WERI-Rb-1 (cell line): ENCODE measurements around the gene RRAS.

ENCODE experiments used
- DNase-seq: peaks from one replicate; pipeline ENCODE4 v3.0.0-alpha.2; 2020
- H3K27ac ChIP-seq: fragments of 250-450 bp; sonication (Bioruptor Pico); 2 replicates; pipeline ENCODE4 v1.5.1; 2020; ENCODE audit warnings: mild to moderate bottlenecking, moderate library complexity
- H3K27me3 ChIP-seq: fragments of 250-450 bp; sonication (Bioruptor Pico); 2 replicates; pipeline ENCODE4 v1.5.1; 2021; ENCODE audit warnings: mild to moderate bottlenecking, low read depth, moderate library complexity; ENCODE audit not compliant: insufficient read depth, severe bottlenecking
- H3K36me3 ChIP-seq: fragments of 250-450 bp; sonication (Bioruptor Pico); 2 replicates; pipeline ENCODE4 v1.5.1; 2020; ENCODE audit warnings: mild to moderate bottlenecking, moderate library complexity
- H3K4me3 ChIP-seq: 2 replicates; pipeline ENCODE4 v1.5.1; 2011; ENCODE audit warnings: low read depth, mild to moderate bottlenecking, control low read depth, low read length
- H3K9me3 ChIP-seq: fragments of 250-450 bp; sonication (Bioruptor Pico); 2 replicates; pipeline ENCODE4 v1.5.1; 2021; ENCODE audit warnings: mild to moderate bottlenecking, moderate library complexity; ENCODE audit not compliant: severe bottlenecking
- TF ChIP-seq, protein P1 (sequence below): IDR thresholded peaks from 2 replicates; pipeline ENCODE4 v1.5.1; 2011; ENCODE audit warnings: low read depth, mild to moderate bottlenecking, control low read depth, inconsistent platforms, low read length

RRAS gene

DNA sequence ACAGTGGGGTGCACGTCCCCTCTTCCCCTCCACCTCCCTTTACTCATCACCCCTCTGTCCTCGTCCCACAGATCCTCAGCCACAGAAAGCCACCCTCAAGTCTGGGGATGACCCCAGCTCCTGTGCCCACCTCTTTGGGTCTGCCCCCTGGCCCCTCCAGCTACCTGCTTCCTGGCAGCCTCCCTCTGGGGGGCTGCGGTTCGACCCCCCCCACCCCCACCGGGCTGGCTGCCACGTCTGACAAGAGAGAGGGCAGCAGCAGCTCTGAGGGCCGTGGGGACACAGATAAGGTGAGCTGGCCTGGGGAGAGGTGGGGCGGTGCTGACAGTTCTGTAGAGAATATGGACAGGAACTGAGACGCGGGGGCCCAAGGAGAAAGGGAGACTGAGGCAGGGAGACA lies 14.6 kb upstream of the RRAS start:
- TF ChIP-seq, protein P1, sequence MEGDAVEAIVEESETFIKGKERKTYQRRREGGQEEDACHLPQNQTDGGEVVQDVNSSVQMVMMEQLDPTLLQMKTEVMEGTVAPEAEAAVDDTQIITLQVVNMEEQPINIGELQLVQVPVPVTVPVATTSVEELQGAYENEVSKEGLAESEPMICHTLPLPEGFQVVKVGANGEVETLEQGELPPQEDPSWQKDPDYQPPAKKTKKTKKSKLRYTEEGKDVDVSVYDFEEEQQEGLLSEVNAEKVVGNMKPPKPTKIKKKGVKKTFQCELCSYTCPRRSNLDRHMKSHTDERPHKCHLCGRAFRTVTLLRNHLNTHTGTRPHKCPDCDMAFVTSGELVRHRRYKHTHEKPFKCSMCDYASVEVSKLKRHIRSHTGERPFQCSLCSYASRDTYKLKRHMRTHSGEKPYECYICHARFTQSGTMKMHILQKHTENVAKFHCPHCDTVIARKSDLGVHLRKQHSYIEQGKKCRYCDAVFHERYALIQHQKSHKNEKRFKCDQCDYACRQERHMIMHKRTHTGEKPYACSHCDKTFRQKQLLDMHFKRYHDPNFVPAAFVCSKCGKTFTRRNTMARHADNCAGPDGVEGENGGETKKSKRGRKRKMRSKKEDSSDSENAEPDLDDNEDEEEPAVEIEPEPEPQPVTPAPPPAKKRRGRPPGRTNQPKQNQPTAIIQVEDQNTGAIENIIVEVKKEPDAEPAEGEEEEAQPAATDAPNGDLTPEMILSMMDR: no peak

DNA sequence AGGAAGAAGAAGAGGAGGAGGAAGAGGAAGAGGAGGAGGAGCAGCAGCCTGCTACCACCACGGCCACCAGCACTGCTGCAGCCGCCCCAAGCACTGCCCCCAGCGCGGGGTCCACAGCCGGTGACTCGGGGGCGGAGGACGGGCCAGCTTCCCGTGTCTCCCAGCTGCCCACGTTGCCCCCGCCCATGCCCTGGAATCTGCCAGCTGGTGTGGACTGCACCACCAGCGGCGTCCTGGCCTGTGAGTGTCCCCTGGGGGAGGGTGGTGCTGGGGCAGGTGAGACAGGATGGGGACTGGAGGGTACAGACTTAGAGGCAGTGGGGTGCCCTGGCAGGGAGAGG lies 13.5 kb upstream of the RRAS start:
- peaks cover 78% of the 10 kb centered on the region for H3K36me3 ChIP-seq
- H3K4me3 ChIP-seq: no peak overlapping the region
- no peaks in the 10 kb centered on the region for H3K9me3 ChIP-seq
- H3K27me3 ChIP-seq: no peaks in the 10 kb centered on the region
- TF ChIP-seq, protein P1: no peak
- DNase-seq: no peak
- H3K27ac ChIP-seq: no peak overlapping the region

More for the DNA sequence above, 14.6 kb upstream of the RRAS start:
- Histone ChIP-seq H3K36me3 (peaks cover 78% of the 10 kb centered on the region), H3K4me3 (no peak overlapping the region), H3K9me3 (no peaks in the 10 kb centered on the region), H3K27ac (no peak overlapping the region), H3K27me3 (no peaks in the 10 kb centered on the region)
- no peak for DNase-seq

DNA sequence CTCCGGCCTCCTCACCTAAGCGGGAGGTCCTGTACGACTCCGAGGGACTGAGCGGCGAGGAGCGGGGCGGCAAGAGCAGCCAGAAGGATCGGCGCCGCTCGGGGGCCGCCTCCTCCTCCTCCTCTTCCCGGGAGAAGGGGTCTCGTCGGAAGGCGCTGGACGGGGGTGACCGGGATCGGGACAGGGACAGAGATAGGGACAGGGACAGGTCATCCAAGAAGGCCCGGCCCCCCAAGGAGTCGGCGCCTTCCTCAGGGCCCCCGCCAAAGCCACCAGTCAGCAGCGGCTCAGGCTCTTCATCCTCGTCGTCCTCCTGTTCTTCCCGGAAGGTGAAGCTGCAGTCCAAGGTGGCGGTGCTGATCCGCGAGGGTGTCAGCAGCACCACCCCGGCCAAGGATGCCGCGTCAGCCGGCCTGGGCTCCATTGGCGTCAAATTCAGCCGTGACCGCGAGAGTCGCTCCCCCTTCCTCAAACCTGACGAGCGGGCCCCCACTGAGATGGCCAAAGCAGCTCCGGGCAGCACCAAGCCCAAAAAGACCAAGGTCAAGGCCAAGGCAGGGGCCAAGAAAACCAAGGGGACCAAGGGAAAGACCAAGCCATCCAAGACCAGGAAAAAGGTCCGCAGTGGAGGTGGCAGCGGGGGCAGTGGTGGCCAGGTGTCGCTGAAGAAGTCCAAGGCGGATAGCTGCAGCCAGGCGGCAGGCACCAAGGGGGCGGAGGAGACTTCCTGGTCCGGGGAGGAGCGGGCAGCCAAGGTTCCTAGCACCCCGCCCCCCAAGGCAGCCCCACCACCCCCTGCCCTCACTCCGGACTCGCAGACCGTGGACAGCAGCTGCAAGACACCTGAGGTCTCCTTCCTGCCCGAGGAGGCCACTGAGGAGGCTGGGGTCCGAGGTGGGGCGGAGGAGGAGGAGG lies 12.9 kb upstream of the RRAS start:
- Histone ChIP-seq H3K27ac (no peak overlapping the region), H3K27me3 (no peaks in the 10 kb centered on the region), H3K4me3 (no peak overlapping the region), H3K36me3 (peaks cover 77% of the 10 kb centered on the region), H3K9me3 (no peaks in the 10 kb centered on the region)
- TF ChIP-seq, protein P1: no peak
- no peak for DNase-seq

DNA sequence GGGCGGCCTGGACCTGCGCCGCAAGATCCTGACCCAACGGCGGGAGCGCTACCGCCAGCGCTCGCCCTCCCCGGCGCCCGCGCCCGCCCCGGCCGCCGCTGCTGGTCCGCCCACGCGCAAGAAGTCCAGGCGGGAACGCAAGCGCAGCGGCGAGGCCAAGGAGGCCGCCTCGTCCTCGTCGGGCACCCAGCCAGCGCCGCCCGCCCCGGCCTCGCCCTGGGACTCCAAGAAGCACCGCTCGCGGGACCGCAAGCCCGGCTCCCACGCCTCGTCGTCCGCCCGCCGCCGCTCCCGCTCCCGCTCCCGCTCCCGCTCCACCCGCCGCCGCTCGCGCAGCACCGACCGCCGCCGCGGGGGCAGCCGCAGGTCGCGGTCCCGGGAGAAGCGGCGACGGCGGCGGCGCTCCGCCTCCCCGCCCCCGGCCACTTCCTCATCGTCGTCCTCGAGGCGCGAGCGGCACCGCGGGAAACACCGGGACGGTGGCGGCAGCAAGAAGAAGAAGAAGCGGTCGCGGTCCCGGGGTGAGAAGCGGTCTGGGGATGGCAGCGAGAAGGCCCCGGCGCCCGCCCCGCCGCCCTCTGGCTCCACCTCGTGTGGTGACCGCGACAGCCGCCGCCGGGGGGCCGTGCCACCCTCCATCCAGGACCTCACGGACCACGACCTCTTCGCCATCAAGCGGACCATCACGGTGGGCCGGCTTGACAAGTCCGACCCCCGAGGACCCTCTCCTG lies 12.0 kb upstream of the RRAS start:
- H3K4me3 ChIP-seq: no peak overlapping the region
- DNase-seq: no peak
- no peak overlapping the region for H3K27ac ChIP-seq
- TF ChIP-seq, protein P1: no peak
- peaks cover 76% of the 10 kb centered on the region for H3K36me3 ChIP-seq
- no peaks in the 10 kb centered on the region for H3K27me3 ChIP-seq
- H3K9me3 ChIP-seq: no peaks in the 10 kb centered on the region

DNA sequence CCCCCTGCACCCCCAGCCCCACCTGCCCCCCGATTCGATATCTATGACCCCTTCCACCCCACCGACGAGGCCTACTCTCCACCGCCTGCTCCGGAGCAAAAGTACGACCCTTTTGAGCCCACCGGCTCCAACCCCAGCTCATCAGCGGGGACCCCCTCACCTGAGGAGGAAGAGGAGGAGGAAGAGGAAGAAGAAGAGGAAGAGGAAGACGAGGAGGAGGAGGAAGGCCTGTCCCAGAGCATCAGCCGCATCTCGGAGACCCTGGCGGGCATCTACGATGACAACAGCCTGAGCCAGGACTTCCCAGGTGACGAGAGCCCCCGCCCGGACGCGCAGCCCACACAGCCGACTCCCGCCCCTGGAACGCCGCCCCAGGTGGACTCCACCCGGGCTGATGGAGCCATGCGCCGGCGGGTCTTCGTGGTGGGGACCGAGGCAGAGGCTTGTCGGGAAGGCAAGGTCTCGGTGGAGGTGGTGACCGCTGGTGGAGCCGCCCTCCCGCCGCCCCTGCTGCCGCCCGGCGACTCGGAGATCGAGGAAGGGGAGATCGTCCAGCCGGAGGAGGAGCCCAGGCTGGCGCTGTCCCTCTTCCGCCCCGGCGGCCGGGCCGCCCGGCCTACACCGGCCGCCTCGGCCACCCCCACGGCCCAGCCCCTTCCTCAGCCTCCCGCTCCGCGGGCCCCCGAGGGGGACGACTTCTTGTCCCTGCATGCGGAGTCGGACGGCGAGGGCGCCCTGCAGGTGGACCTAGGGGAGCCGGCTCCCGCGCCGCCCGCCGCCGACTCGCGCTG lies 11.3 kb upstream of the RRAS start:
- no peak for DNase-seq
- peaks cover 75% of the 10 kb centered on the region for H3K36me3 ChIP-seq
- H3K9me3 ChIP-seq: no peaks in the 10 kb centered on the region
- H3K27ac ChIP-seq: no peak overlapping the region
- TF ChIP-seq, protein P1: no peak
- H3K27me3 ChIP-seq: no peaks in the 10 kb centered on the region
- H3K4me3 ChIP-seq: no peak overlapping the region
